ENCODE data around the gene PPP6R3.

GRCh38 chr11:68536706-68537105, 76.2 kb downstream of the PPP6R3 start:
- no peak for TF ChIP-seq POLR2A (IDR thresholded peaks at IDR 0.05)
- TF ChIP-seq, protein P1, sequence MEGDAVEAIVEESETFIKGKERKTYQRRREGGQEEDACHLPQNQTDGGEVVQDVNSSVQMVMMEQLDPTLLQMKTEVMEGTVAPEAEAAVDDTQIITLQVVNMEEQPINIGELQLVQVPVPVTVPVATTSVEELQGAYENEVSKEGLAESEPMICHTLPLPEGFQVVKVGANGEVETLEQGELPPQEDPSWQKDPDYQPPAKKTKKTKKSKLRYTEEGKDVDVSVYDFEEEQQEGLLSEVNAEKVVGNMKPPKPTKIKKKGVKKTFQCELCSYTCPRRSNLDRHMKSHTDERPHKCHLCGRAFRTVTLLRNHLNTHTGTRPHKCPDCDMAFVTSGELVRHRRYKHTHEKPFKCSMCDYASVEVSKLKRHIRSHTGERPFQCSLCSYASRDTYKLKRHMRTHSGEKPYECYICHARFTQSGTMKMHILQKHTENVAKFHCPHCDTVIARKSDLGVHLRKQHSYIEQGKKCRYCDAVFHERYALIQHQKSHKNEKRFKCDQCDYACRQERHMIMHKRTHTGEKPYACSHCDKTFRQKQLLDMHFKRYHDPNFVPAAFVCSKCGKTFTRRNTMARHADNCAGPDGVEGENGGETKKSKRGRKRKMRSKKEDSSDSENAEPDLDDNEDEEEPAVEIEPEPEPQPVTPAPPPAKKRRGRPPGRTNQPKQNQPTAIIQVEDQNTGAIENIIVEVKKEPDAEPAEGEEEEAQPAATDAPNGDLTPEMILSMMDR (IDR thresholded peaks at IDR 0.05), result no peak

Data from esophagus squamous epithelium (tissue), 4 donors.